ENCODE results near the gene TXNRD3. TPM values are rescaled to one million over a fixed set of nuclear protein-coding genes. Genes with fewer than 3 reads are reported as not detected.

Gene TXNRD3
- total and polyA plus RNA-seq, 2 donors (not counting 1 experiment from before 2014, with no cell fraction given): 5.2 to 8.8 TPM

DNA sequence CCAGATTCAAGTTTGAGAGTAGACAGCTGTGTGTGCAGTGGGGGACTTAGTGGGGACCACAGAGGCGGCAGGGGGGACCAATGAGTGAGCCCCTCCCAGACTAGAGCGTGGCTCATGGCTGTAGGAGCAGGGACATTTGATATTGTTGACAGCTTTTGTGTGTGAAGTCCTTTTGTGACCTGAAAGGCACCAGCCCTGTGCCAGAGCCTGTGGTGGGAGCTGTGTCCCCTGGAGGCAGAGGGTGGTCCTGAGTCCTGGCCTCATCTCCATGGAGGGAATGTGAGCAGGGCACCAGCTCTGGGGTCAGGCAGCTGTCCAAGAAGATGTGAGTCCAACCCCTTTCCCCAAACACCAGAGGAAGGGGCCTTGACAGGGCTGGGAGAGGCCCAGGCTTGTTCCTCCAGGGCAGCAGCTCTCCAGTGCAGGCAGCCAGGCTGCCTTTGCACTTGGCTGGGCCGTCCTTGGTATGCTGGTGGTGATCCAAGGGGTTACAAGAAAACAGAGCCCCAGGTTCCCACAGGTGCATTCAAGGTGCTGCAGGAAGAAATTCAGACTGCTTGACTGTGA is 86.1 kb downstream of the TXNRD3 start:
- H3K4me2 ChIP-seq (ENCODE audit: extremely low read depth, insufficient read depth, low read length): no peak overlapping the region
- no peak overlapping the region for H3K9ac ChIP-seq (ENCODE audit: insufficient read depth, low read length)
- H3K9me3 ChIP-seq (ENCODE audit: control insufficient read depth, insufficient read depth, low read depth, low read length): no peaks in the 10 kb centered on the region
- H3K4me1 ChIP-seq (ENCODE audit: control insufficient read depth, extremely low read depth, insufficient read depth, low read length): no peaks in the 10 kb centered on the region
- no peaks in the 10 kb centered on the region for H3K36me3 ChIP-seq (ENCODE audit: control insufficient read depth, insufficient read depth, low read length)
- H3K4me3 ChIP-seq (replicated peaks in 1 of 4; ENCODE audit: control extremely low read depth in 1 of 4, insufficient read depth in 1 of 4, low read depth in 3 of 4, low read length in 4 of 4): no peak overlapping the region
- TF ChIP-seq EZH2 (IDR thresholded peaks at IDR 0.05; ENCODE audit: low read length, missing control alignments): no peak
- no peak for TF ChIP-seq CTCF (conservative IDR thresholded peaks at IDR 0.05 in 1 of 2, IDR thresholded peaks at IDR 0.05 in 1 of 2; ENCODE audit: low read depth in 1 of 2, low read length in 2 of 2)
- no peaks in the 10 kb centered on the region for H4K20me1 ChIP-seq (ENCODE audit: control insufficient read depth, extremely low read depth, insufficient read depth, low read length)
- H2AFZ ChIP-seq (ENCODE audit: low read length): no peak overlapping the region
- H3K27ac ChIP-seq (ENCODE audit: insufficient read depth, low read length): no peak overlapping the region
- no peak for DNase-seq (ENCODE audit: low read depth in 2 of 2)
- peaks cover 19% of the 10 kb centered on the region for H3K27me3 ChIP-seq (ENCODE audit: control insufficient read depth, insufficient read depth, low read length)
- no peaks in the 10 kb centered on the region for H3K79me2 ChIP-seq (ENCODE audit: control insufficient read depth, insufficient read depth, low read length)

DNA sequence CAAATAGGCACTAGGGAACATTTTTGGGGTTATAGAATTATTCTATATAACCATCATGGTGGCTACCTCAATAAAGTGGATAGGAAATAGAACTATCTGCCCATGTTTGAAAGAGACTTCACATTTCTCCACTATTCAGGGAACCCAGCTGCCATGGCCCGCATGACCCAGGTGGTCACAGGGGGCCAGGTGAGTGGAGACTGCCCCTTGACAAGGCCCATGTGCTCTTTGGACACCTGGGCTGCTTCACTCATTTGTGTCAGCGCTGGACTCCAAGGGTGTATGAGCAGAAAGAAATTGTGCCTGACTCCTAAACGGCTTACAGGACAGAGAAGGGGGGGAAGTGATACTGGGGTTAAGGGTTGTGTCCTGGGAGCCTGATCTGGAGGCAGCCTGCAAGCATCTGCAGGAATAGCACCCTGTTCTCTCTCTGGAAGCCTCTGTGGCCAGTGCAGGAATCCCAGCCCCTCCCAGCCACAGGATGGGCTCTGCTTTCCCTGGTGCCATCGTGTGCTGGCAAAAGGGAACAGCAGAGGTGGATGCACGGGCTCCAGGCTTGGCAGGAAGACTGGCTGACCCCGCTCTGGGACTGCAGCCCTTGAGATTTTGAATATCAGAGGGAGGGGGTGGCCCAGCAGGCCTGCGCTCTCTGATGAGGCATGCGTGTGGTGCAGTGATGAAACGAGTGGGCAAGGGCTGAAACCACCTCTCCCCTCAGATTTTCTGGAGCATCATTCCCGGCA is 87.1 kb downstream of the TXNRD3 start:
- Histone ChIP-seq H2AFZ (ENCODE audit: low read length) (no peak overlapping the region), H3K9ac (ENCODE audit: insufficient read depth, low read length) (no peak overlapping the region), H4K20me1 (ENCODE audit: control insufficient read depth, extremely low read depth, insufficient read depth, low read length) (no peaks in the 10 kb centered on the region), H3K4me2 (ENCODE audit: extremely low read depth, insufficient read depth, low read length) (no peak overlapping the region), H3K4me3 (replicated peaks in 1 of 4; ENCODE audit: control extremely low read depth in 1 of 4, insufficient read depth in 1 of 4, low read depth in 3 of 4, low read length in 4 of 4) (no peak overlapping the region), H3K79me2 (ENCODE audit: control insufficient read depth, insufficient read depth, low read length) (no peaks in the 10 kb centered on the region), H3K36me3 (ENCODE audit: control insufficient read depth, insufficient read depth, low read length) (no peaks in the 10 kb centered on the region), H3K27me3 (ENCODE audit: control insufficient read depth, insufficient read depth, low read length) (peaks cover 20% of the 10 kb centered on the region), H3K9me3 (ENCODE audit: control insufficient read depth, insufficient read depth, low read depth, low read length) (no peaks in the 10 kb centered on the region), H3K27ac (ENCODE audit: insufficient read depth, low read length) (no peak overlapping the region), H3K4me1 (ENCODE audit: control insufficient read depth, extremely low read depth, insufficient read depth, low read length) (no peaks in the 10 kb centered on the region)
- no peak for DNase-seq (ENCODE audit: low read depth in 2 of 2)
- TF ChIP-seq EZH2 (IDR thresholded peaks at IDR 0.05; ENCODE audit: low read length, missing control alignments) (no peak), CTCF (conservative IDR thresholded peaks at IDR 0.05 in 1 of 2, IDR thresholded peaks at IDR 0.05 in 1 of 2; ENCODE audit: low read depth in 1 of 2, low read length in 2 of 2) (no peak)

DNA sequence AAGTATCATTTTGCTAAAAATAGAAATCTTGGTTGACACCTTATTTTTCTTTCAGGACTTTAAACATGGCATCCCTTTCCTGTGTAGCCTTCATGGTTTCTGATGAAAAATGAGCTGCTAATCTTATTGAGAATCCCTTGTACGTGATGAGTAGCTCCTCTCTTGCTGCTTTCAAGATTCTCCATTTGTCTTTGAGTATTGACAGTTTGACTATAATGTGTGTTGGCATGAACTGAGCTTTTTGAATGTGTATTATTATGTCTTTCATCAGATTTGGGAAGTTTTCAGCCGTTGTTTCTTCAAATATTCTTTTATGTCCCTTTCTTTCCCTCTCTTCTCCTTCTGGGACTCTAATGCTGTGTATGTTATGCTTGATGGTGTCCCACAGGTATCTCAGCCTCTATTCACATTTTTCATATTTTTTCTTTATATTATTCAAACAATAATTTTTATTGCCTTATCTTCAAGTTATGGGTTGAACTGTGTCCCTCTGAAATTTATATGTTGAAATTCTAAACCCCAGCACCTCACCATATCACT is 92.1 kb downstream of the TXNRD3 start:
- no peak for DNase-seq (ENCODE audit: low read depth in 2 of 2)
- no peak overlapping the region for H3K4me2 ChIP-seq (ENCODE audit: extremely low read depth, insufficient read depth, low read length)

More for the DNA sequence above, 92.1 kb downstream of the TXNRD3 start:
- Histone ChIP-seq H4K20me1 (ENCODE audit: control insufficient read depth, extremely low read depth, insufficient read depth, low read length) (no peaks in the 10 kb centered on the region), H3K4me3 (replicated peaks in 1 of 4; ENCODE audit: control extremely low read depth in 1 of 4, insufficient read depth in 1 of 4, low read depth in 3 of 4, low read length in 4 of 4) (no peak overlapping the region), H3K9ac (ENCODE audit: insufficient read depth, low read length) (no peak overlapping the region), H3K27ac (ENCODE audit: insufficient read depth, low read length) (no peak overlapping the region), H2AFZ (ENCODE audit: low read length) (no peak overlapping the region), H3K36me3 (ENCODE audit: control insufficient read depth, insufficient read depth, low read length) (no peaks in the 10 kb centered on the region), H3K4me1 (ENCODE audit: control insufficient read depth, extremely low read depth, insufficient read depth, low read length) (no peaks in the 10 kb centered on the region), H3K79me2 (ENCODE audit: control insufficient read depth, insufficient read depth, low read length) (no peaks in the 10 kb centered on the region), H3K27me3 (ENCODE audit: control insufficient read depth, insufficient read depth, low read length) (peaks cover 25% of the 10 kb centered on the region), H3K9me3 (ENCODE audit: control insufficient read depth, insufficient read depth, low read depth, low read length) (no peaks in the 10 kb centered on the region)
- TF ChIP-seq EZH2 (IDR thresholded peaks at IDR 0.05; ENCODE audit: low read length, missing control alignments) (no peak), CTCF (conservative IDR thresholded peaks at IDR 0.05 in 1 of 2, IDR thresholded peaks at IDR 0.05 in 1 of 2; ENCODE audit: low read depth in 1 of 2, low read length in 2 of 2) (no peak)

All from fibroblast of lung (primary cell).